IMR-90 (cell line): ENCODE measurements around the gene USP33.

ENCODE experiments used
- CEBPB ChIP-seq: IDR thresholded peaks from 2 replicates; pipeline ENCODE4 v1.6.1; 2012; ENCODE audit warnings: low read depth, low read length, improper control_type of control experiment
- FOS ChIP-seq: fragments of 150-350 bp; IDR thresholded peaks from 2 replicates; pipeline ENCODE4 v1.6.1; 2016; ENCODE audit warnings: low read depth, low read length
- MAZ ChIP-seq: IDR thresholded peaks from 2 replicates; pipeline ENCODE4 v1.6.1; 2012; ENCODE audit warnings: low read depth, mild to moderate bottlenecking, low read length, improper control_type of control experiment, moderate library complexity, borderline replicate concordance
- MXI1 ChIP-seq: IDR thresholded peaks from 2 replicates; pipeline ENCODE4 v1.6.1; 2012; ENCODE audit warnings: low read depth, mild to moderate bottlenecking, low read length, moderate library complexity, borderline replicate concordance
- POLR2A ChIP-seq: IDR thresholded peaks from 2 replicates; pipeline ENCODE4 v1.6.1; 2012; ENCODE audit warnings: mild to moderate bottlenecking, low read depth, low read length
- RAD21 ChIP-seq: IDR thresholded peaks from 2 replicates; pipeline ENCODE4 v1.6.1; 2012; ENCODE audit warnings: low read length, improper control_type of control experiment
- RFX5 ChIP-seq: IDR thresholded peaks from 2 replicates; pipeline ENCODE4 v1.8.0; 2012; ENCODE audit warnings: low read depth, mild to moderate bottlenecking, low read length, moderate library complexity
- SMC3 ChIP-seq: fragments of 150-350 bp; IDR thresholded peaks from 2 replicates; pipeline ENCODE4 v1.6.1; 2016; ENCODE audit warnings: low read depth, mild to moderate bottlenecking, antibody characterized with exemption, low read length, moderate library complexity
- TF ChIP-seq, protein P1 (sequence below): conservative IDR thresholded peaks from 2 replicates; pipeline ENCODE4 v1.5.1; 2012; ENCODE audit warnings: mild to moderate bottlenecking, low read depth, low read length, improper control_type of control experiment
- TF ChIP-seq, protein P2 (sequence below): fragments of 150-350 bp; IDR thresholded peaks from 2 replicates; pipeline ENCODE4 v1.6.1; 2016; ENCODE audit warnings: low read depth, mild to moderate bottlenecking, low read length, moderate library complexity, borderline replicate concordance
- TF ChIP-seq, protein P3 (sequence below): fragments of 150-350 bp; IDR thresholded peaks from 2 replicates; pipeline ENCODE4 v1.6.1; 2017; ENCODE audit warnings: mild to moderate bottlenecking, antibody characterized with exemption, low read length, low read depth

DNA sequence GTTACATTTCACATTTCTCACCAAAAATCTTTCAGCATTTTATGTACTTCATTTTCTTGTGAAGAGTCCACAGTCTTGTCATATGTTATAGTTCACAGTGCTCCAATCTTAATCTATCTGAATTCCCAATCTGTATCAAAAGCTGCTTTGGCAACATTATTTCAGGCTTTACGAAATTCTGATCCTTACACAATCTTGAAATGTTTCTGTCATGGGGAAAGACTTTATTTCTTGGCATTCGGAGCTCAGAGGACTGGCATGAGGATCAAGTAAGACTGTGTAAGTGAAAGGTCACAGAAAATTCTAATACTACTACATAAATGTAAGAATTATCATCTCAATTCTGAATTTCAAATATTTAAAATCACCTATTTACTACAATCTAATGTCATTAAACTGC, 2.0 kb downstream of the USP33 start:
- TF ChIP-seq, protein P1, sequence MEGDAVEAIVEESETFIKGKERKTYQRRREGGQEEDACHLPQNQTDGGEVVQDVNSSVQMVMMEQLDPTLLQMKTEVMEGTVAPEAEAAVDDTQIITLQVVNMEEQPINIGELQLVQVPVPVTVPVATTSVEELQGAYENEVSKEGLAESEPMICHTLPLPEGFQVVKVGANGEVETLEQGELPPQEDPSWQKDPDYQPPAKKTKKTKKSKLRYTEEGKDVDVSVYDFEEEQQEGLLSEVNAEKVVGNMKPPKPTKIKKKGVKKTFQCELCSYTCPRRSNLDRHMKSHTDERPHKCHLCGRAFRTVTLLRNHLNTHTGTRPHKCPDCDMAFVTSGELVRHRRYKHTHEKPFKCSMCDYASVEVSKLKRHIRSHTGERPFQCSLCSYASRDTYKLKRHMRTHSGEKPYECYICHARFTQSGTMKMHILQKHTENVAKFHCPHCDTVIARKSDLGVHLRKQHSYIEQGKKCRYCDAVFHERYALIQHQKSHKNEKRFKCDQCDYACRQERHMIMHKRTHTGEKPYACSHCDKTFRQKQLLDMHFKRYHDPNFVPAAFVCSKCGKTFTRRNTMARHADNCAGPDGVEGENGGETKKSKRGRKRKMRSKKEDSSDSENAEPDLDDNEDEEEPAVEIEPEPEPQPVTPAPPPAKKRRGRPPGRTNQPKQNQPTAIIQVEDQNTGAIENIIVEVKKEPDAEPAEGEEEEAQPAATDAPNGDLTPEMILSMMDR, result no peak
- TF ChIP-seq, protein P2, sequence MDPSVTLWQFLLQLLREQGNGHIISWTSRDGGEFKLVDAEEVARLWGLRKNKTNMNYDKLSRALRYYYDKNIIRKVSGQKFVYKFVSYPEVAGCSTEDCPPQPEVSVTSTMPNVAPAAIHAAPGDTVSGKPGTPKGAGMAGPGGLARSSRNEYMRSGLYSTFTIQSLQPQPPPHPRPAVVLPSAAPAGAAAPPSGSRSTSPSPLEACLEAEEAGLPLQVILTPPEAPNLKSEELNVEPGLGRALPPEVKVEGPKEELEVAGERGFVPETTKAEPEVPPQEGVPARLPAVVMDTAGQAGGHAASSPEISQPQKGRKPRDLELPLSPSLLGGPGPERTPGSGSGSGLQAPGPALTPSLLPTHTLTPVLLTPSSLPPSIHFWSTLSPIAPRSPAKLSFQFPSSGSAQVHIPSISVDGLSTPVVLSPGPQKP, result no peak
- TF ChIP-seq POLR2A (no peak), MXI1 (no peak), MAZ (no peak), SMC3 (no peak), FOS (no peak), RAD21 (no peak), CEBPB (peak; percentile 77), RFX5 (no peak)
- TF ChIP-seq, protein P3, sequence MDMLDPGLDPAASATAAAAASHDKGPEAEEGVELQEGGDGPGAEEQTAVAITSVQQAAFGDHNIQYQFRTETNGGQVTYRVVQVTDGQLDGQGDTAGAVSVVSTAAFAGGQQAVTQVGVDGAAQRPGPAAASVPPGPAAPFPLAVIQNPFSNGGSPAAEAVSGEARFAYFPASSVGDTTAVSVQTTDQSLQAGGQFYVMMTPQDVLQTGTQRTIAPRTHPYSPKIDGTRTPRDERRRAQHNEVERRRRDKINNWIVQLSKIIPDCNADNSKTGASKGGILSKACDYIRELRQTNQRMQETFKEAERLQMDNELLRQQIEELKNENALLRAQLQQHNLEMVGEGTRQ, result no peak
